Testis (tissue), 3 donors: ENCODE measurements around the gene ERO1A. TPM values are rescaled to one million over a fixed set of nuclear protein-coding genes. Genes with fewer than 3 reads are reported as not detected.

Source experiments
- DNase-seq: peaks from one replicate; pipeline ENCODE4 v3.0.0-alpha.2; 2019
- H3K27ac ChIP-seq, 2 donors: fragments of 200-600 bp; sonication (generic); one replicate each; pipeline ENCODE4 v1.5.1; 2019
- H3K27me3 ChIP-seq: fragments of 200-600 bp; sonication (generic); one replicate; pipeline ENCODE4 v1.5.1; 2019
- H3K36me3 ChIP-seq: fragments of 200-600 bp; sonication (generic); one replicate; pipeline ENCODE4 v1.5.1; 2017; ENCODE audit warnings: low read depth; ENCODE audit errors: missing control alignments
- H3K4me1 ChIP-seq: fragments of 200-600 bp; sonication (generic); one replicate; pipeline ENCODE4 v1.5.1; 2019
- H3K4me3 ChIP-seq, 2 donors: fragments of 200-600 bp; sonication (generic); one replicate each; pipeline ENCODE4 v1.5.1; 2017 to 2019
- H3K9me3 ChIP-seq: fragments of 200-600 bp; sonication (generic); one replicate; pipeline ENCODE4 v1.5.1; 2017
- POLR2A ChIP-seq: fragments of 450-650 bp; IDR thresholded peaks from one replicate; pipeline ENCODE4 v1.6.1; 2017; ENCODE audit warnings: antibody characterized with exemption, mild to moderate bottlenecking, moderate library complexity
- WGBS, 2 donors: methylation state at CpG; one replicate each; pipeline ENCODE4 v1.1.5; 2018; 5-methylcytosine and 5-hydroxymethylcytosine counted together
- intact Hi-C: fragments of 100-400 bp; cut with DNase I; formaldehyde crosslinking; loops from one replicate; pipeline ENCODE4 v1.15.1; 2023; ENCODE audit warnings: low total_unique reads
- polyA plus RNA-seq: library from polyadenylated mRNA; stranded (reverse); fragments of 350-450 nt; fragmentation: Illumina TruSeq; extraction: RNeasy Lipid Tissue Mini Kit (QIAGEN cat#74804); gene quantifications from one replicate; pipeline ENCODE4 v1.2.3, GENCODE V29; 2014; ENCODE audit warnings: low read depth, low replicate concordance; ENCODE audit not compliant: insufficient read depth
- total RNA-seq, 2 donors: library from RNA; depleted of rRNA; stranded (reverse); fragments of >200 nt; gene quantifications; one replicate each; pipeline ENCODE4 v1.2.3, GENCODE V29; 2016
- TF ChIP-seq, protein P1 (sequence below), 3 experiments: fragments of 450-650 bp in 2 of 3; fragments of 200-600 bp in 1 of 3; sonication (generic) in 1 of 3; IDR thresholded peaks; one replicate each; pipeline ENCODE4 v1.5.1; 2016 to 2019; ENCODE audit warnings: antibody characterized with exemption in 3 of 3, mild to moderate bottlenecking in 2 of 3, moderate library complexity in 1 of 3

ERO1A gene
- total and polyA plus RNA-seq, 3 donors from 2014 or later, result 11.0 to 27.7 (median 26.6) TPM

DNA sequence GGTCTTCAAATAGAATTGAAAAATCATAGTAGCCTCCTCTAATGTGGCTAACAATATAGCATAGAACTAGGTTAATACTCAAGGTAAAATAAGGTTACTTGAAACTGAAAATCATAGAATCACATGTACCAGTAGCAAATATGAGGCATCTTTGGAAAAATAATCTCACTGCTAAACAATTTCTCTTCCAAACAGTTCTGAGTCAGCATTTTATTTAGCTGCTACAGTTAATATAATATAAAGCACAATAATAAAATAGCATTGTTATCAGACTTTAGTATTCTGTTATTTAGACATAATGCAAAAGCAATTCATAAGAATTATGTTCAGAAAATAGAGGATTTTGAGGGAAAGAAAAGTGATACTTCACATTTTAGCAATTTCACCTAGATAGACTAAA lies 35.0 kb downstream of the ERO1A start:
- no peaks in the 10 kb centered on the region for H3K9me3 ChIP-seq
- DNase-seq, result no peak
- intact Hi-C loops, result no loop called here
- H3K27me3 ChIP-seq, result no peaks in the 10 kb centered on the region
- no peak overlapping the region for H3K4me3 ChIP-seq
- H3K36me3 ChIP-seq, result no peaks in the 10 kb centered on the region
- no peak overlapping the region for H3K27ac ChIP-seq
- no peaks in the 10 kb centered on the region for H3K4me1 ChIP-seq
- TF ChIP-seq, protein P1, sequence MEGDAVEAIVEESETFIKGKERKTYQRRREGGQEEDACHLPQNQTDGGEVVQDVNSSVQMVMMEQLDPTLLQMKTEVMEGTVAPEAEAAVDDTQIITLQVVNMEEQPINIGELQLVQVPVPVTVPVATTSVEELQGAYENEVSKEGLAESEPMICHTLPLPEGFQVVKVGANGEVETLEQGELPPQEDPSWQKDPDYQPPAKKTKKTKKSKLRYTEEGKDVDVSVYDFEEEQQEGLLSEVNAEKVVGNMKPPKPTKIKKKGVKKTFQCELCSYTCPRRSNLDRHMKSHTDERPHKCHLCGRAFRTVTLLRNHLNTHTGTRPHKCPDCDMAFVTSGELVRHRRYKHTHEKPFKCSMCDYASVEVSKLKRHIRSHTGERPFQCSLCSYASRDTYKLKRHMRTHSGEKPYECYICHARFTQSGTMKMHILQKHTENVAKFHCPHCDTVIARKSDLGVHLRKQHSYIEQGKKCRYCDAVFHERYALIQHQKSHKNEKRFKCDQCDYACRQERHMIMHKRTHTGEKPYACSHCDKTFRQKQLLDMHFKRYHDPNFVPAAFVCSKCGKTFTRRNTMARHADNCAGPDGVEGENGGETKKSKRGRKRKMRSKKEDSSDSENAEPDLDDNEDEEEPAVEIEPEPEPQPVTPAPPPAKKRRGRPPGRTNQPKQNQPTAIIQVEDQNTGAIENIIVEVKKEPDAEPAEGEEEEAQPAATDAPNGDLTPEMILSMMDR (IDR thresholded peaks at IDR 0.05), result no peak
- no peak for TF ChIP-seq POLR2A

GRCh38 chr14:52656905-52657304 lies 38.5 kb downstream of the ERO1A start:
- no peaks in the 10 kb centered on the region for H3K9me3 ChIP-seq
- H3K4me3 ChIP-seq, result no peak overlapping the region

DNA sequence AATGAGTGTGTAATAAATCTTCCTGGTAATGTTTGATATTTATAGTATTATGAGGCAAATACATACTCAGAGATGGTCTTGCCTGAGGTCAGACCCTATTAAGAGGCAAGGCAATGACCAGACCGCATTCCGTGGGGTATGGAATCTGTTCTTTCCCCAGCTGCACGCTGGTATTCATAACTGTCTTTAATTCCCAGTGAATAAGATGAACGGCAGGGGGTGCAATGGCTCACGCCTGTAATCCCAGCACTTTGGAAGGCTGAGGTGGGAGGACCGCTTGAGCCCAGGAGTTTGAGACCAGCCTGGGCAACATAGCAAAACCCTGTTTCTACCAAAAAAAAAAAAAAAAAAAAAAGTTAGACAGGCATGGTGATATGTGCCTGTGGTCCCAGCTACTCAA lies 44.6 kb downstream of the ERO1A start:
- Histone ChIP-seq H3K27me3 (no peaks in the 10 kb centered on the region), H3K36me3 (no peaks in the 10 kb centered on the region), H3K9me3 (no peaks in the 10 kb centered on the region), H3K27ac (no peak overlapping the region), H3K4me1 (no peaks in the 10 kb centered on the region), H3K4me3 (no peak overlapping the region)
- TF ChIP-seq, protein P1 (IDR thresholded peaks at IDR 0.05), result no peak
- no peak for TF ChIP-seq POLR2A
- no peak for DNase-seq
- intact Hi-C loops, result no loop called here
- WGBS, 2 donors, result 81 to 87% methylated on average over 6 of the region's 6 CpGs

More at GRCh38 chr14:52656905-52657304, 38.5 kb downstream of the ERO1A start:
- DNase-seq, result no peak
- intact Hi-C loops, result no loop called here
- no peaks in the 10 kb centered on the region for H3K4me1 ChIP-seq
- no peak overlapping the region for H3K27ac ChIP-seq
- no peak for TF ChIP-seq POLR2A
- TF ChIP-seq, protein P1 (IDR thresholded peaks at IDR 0.05), result no peak
- no peaks in the 10 kb centered on the region for H3K27me3 ChIP-seq
- no peaks in the 10 kb centered on the region for H3K36me3 ChIP-seq

- no peaks in the 10 kb centered on the region for H3K36me3 ChIP-seq
- no peak for TF ChIP-seq POLR2A
- TF ChIP-seq, protein P1 (IDR thresholded peaks at IDR 0.05), result no peak
Measured at GRCh38 chr14:52649511-52649910, 45.8 kb downstream of the ERO1A start.

DNA sequence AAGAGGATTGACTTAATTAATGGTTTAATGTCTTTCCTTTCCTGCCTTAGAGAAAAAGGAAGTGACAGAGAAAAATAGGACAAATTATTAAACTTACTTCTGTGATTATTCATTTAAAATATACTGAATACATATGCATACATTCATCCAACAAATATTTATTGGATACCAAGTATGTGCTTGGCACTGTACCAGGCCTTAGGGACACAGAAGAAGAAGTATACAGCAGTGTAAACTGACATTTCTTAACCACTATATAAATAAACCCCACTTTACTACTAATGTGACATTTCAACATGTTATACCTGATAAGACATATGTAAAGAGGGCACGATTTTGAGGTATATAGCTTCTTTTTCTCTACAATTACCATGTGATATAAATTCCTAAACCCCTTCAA lies 53.6 kb downstream of the ERO1A start:
- Histone ChIP-seq H3K27me3 (no peaks in the 10 kb centered on the region), H3K36me3 (no peaks in the 10 kb centered on the region), H3K9me3 (no peaks in the 10 kb centered on the region), H3K27ac (no peak overlapping the region), H3K4me1 (no peaks in the 10 kb centered on the region), H3K4me3 (no peak overlapping the region)
- WGBS, 2 donors, result 82 to 95% methylated on average over 1 of the region's 1 CpG
- TF ChIP-seq, protein P1 (IDR thresholded peaks at IDR 0.05), result no peak
- no peak for TF ChIP-seq POLR2A
- no peak for DNase-seq
- intact Hi-C loops, result no loop called here

More at GRCh38 chr14:52649511-52649910, 45.8 kb downstream of the ERO1A start:
- Histone ChIP-seq H3K4me3 (no peak overlapping the region), H3K27ac (no peak overlapping the region), H3K9me3 (no peaks in the 10 kb centered on the region), H3K27me3 (no peaks in the 10 kb centered on the region), H3K4me1 (no peaks in the 10 kb centered on the region)
- DNase-seq, result no peak
- WGBS, 2 donors, result 95 to 96% methylated on average over 1 of the region's 1 CpG
- intact Hi-C loops, result no loop called here
